AG10803 (cell line): ENCODE data around the gene ZYG11A.
"Not testable (repeated sequence)": the region's sequence is repeated elsewhere in the genome, so short reads cannot be mapped to it uniquely, and the experiment has no call there.

Experiments used
- DNase-seq: peaks from one replicate; pipeline ENCODE4 v3.0.0; 2010; ENCODE audit warnings: low read depth
- H3K4me3 ChIP-seq: 2 replicates; pipeline ENCODE4 v1.5.1; 2011; ENCODE audit warnings: mild to moderate bottlenecking, low read length, control low read depth
- TF ChIP-seq, protein P1 (sequence below): conservative IDR thresholded peaks from 2 replicates; pipeline ENCODE4 v1.5.1; 2011; ENCODE audit warnings: mild to moderate bottlenecking, low read length, control low read depth, inconsistent platforms

The ZYG11A gene

DNA sequence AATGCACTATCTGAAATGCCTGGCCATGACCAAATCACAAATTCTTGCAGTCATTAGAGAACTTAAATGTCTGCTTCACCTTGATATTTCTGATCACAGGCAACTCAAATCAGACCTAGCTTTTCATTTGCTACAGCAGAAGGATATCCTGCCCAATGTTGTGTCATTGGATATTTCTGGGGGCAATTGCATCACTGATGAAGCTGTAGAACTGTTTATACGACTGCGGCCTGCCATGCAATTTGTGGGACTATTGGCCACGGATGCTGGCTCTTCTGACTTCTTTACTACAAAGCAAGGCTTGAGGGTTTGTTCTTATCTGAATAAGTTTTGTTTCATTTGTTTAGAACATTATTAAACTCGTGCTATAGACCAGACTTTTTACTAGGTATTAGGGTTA lies 14.9 kb downstream of the ZYG11A start:
- H3K4me3 ChIP-seq = no peak overlapping the region
- TF ChIP-seq, protein P1, sequence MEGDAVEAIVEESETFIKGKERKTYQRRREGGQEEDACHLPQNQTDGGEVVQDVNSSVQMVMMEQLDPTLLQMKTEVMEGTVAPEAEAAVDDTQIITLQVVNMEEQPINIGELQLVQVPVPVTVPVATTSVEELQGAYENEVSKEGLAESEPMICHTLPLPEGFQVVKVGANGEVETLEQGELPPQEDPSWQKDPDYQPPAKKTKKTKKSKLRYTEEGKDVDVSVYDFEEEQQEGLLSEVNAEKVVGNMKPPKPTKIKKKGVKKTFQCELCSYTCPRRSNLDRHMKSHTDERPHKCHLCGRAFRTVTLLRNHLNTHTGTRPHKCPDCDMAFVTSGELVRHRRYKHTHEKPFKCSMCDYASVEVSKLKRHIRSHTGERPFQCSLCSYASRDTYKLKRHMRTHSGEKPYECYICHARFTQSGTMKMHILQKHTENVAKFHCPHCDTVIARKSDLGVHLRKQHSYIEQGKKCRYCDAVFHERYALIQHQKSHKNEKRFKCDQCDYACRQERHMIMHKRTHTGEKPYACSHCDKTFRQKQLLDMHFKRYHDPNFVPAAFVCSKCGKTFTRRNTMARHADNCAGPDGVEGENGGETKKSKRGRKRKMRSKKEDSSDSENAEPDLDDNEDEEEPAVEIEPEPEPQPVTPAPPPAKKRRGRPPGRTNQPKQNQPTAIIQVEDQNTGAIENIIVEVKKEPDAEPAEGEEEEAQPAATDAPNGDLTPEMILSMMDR = no peak
- DNase-seq = no peak

DNA sequence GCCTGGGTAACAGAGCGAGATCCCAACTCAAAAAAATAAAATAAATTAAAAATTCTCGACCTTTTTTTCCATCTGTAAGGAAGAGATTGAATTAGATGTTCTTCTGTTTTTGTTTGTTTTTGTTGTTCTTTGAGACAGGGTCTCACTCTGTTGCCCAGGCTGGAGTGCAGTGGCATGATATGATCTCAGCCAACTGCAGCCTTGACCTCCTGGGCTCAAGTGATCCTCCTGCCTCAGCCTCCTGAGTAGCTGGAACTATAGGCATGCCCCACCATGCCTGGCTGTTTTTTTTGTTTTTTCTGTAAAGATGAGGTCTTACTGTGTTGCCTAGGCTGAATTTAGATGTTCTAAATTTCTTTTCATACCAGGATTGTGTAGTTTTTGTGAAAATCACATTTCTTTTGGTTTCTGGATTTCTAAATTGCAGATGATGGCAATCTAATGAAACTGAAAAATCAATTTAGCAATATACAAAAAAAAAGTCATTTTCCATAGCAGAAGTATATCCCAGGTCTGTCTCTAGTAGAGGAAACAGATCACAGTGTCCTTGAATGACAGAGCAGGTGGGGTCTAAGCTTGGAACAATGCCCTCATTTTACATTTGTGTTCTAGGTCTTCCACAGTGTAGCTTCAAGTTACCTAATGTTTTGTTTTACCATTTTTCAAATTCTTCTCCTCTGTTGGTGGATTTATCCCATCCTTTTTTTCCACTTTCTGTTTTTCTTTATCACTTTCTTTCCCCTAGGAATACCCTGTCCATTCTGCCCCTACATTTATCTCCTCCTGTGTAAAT lies 20.3 kb downstream of the ZYG11A start:
- no peak overlapping the region for H3K4me3 ChIP-seq
- no peak for DNase-seq
- TF ChIP-seq, protein P1 = no peak

DNA sequence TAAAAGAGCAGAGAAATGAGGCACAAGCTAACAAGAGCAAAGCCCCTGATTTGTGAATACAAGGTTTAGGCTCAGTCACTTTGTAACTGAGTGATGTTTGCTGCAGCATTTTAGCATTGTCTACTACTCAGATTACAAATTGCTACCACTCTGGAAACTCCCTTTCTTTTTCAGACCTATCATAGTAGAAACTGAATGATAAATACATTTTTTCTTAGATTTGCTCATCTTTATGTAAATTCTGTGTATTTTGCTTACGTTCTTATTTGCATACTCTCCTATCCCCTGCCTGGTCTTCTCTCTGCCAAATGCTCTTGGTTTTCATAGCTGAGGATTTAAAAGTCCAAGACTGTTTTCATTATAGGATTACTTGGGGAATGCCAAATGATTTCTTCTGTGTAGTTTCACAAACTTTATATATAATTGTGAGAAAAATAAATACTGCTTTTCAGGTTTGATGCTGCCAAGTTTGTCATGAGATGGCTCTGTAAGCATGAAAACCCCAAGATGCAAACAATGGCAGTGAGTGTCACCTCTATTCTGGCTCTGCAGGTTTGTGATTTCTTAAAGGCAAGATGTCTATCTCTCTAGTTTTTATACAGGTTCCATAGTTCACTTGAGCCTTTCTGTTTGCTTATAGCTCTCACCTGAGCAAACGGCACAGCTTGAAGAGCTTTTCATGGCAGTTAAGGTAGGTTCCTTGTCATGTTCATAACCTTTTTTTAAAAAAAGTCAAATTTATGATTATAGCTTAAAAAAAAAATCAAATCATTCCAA lies 24.7 kb downstream of the ZYG11A start:
- TF ChIP-seq, protein P1 = no peak
- DNase-seq = no peak

DNA sequence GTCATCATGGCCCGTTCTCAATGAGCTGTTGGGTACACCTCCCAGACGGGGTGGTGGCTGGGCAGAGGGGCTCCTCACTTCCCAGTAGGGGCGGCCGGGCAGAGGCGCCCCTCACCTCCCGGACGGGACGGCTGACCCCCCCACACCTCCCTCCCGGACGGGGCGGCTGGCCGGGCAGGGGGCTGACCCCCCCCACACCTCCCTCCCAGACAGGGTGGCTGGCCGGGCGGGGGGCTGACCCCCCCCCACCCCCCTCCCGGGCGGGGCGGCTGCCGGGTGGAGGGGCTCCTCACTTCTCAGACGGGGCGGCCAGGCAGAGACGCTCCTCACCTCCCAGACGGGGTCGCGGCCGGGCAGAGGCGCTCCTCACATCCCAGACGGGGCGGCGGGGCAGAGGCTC lies 27.2 kb downstream of the ZYG11A start:
- DNase-seq, H3K4me3 ChIP-seq: not testable (repeated sequence)

More for the DNA sequence above, 24.7 kb downstream of the ZYG11A start:
- H3K4me3 ChIP-seq = no peak overlapping the region

DNA sequence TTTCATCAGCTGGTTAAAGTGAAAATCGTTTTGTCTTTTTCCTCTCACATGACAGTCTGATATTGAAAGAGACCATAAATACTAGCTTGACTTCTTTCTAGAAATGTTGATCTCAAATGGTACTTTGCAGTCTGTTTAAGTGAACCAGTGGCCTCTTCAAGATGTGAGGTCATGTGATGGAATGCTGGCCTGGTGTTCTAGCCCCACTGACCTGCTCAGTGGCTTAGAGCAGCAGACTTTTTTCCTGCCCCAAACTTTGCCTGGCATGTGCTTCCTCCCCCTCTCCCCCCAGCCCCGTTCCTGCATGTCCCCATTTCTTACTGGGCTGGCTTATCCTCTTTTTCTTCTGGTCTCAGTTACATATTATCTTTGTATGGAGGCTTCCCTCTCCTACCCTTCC lies 34.3 kb downstream of the ZYG11A start:
- no peak for DNase-seq
- H3K4me3 ChIP-seq = no peak overlapping the region
- TF ChIP-seq, protein P1 = no peak

DNA sequence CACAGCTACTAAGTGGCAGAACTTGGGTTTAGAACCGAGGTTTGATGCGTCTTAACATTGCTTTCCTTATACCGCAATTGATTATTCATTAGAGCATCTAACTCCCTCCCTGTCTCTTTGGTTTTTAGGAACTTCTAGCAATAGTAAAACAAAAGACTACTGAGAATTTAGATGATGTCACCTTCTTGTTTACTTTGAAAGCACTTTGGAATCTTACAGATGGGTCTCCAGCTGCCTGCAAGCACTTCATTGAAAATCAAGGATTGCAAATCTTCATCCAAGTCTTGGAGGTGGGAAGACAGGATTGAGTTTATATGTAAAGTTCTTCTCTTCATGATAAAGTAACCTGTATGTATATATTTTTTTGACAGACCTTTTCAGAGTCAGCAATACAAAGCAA lies 35.0 kb downstream of the ZYG11A start:
- TF ChIP-seq, protein P1 = no peak
- DNase-seq = peak; percentile 25
- no peak overlapping the region for H3K4me3 ChIP-seq

DNA sequence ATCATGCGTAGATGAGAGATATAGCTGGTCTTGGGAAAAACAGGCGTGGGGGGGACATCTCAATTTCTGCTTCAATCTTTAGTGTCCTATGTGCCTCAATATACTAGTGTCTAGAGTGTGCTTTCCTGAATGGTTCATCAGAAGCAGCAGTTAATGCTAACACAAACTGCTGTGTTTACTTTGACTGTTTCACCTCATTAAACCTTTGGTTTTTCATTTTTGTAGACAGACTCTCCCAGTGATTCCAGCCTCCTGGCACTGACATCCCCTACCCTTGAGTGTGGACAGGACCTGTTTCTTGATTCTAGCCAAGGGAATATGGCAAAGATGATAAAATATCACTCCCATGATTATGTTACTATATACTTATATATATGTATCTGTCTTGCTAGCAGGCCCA lies 37.6 kb downstream of the ZYG11A start:
- no peak for DNase-seq
- TF ChIP-seq, protein P1 = no peak

More for the DNA sequence above, 37.6 kb downstream of the ZYG11A start:
- H3K4me3 ChIP-seq = no peak overlapping the region
